SU-DHL-6 (cell line): ENCODE data around the gene NPBWR2.

Source experiments
- CTCF ChIP-seq: fragments of 200-600 bp; sonication (generic); IDR thresholded peaks from one replicate; pipeline ENCODE4 v1.5.1; 2017; ENCODE audit warnings: antibody characterized with exemption, mild to moderate bottlenecking, low read length, moderate library complexity; ENCODE audit not compliant: insufficient read depth, poor library complexity, severe bottlenecking
- EZH2phosphoT487 ChIP-seq: fragments of 200-600 bp; sonication (generic), shearing (Covaris generic); conservative IDR thresholded peaks from 2 replicates; pipeline ENCODE4 v1.6.1; 2018; ENCODE audit warnings: mild to moderate bottlenecking, antibody characterized with exemption, low read length, moderate library complexity, mixed read lengths

DNA sequence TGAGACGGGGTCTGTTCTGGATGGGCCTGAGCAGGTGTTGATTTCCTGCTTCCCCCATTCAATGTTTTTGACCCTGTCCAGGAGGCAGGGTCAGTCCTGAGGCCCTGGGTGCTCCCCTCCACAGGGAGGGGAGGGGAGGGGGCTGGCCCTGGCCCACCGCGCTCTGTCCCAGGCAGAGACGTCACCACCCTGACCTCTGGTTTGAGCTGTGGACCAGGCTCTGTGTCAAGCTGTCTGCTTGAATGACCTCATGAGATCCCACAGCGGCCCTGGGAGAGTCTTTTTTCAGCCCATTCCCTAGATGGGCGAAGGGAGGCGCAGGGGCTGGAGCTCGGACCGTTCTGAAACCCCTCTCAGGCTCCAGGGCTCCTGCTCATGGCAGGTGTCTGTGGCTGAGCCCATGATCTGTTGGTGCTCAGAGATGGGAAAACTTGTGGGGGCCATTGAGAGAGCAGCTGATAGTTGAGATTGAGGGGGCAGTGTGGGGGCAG, 14.3 kb downstream of the NPBWR2 start:
- TF ChIP-seq CTCF (no peak), EZH2phosphoT487 (no peak)
